LNCaP clone FGC (cell line): ENCODE results near the gene CRTC1.

Experiments used
- DNase-seq: peaks from one replicate; pipeline ENCODE4 v3.0.0-alpha.2; 2011; ENCODE audit warnings: low read depth
- H3K4me3 ChIP-seq: 2 replicates; pipeline ENCODE4 v1.5.1; 2011; ENCODE audit warnings: mild to moderate bottlenecking, low read depth, low read length, control low read depth
- CTCF ChIP-seq: IDR thresholded peaks from 2 replicates; pipeline ENCODE4 v1.5.1; 2012; ENCODE audit warnings: mild to moderate bottlenecking; ENCODE audit not compliant: control insufficient read depth, insufficient read depth; ENCODE audit errors: extremely low read depth

The CRTC1 gene

GRCh38 chr19:18653853-18654252 is 29.6 kb upstream of the CRTC1 start:
- no peak for TF ChIP-seq CTCF
- H3K4me3 ChIP-seq, result no peak overlapping the region
- no peak for DNase-seq

DNA sequence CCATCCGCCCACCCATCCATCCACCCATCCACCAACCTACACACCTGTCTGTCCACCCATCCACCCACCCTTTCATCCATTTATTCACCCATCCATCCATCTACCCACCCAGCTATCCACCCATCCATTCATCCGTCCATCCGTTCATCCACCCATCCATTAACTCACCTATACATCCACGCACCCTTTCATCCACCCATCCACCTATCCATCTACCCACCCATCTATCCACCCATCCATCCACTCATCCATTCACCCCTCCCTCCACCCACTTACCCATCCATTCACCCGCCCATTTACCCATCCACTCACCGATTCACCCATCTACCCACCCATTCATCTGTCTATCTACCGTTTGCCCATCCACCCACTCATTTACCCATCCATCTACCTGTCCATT is 29.0 kb upstream of the CRTC1 start:
- no peak overlapping the region for H3K4me3 ChIP-seq
- DNase-seq, result no peak
- no peak for TF ChIP-seq CTCF

DNA sequence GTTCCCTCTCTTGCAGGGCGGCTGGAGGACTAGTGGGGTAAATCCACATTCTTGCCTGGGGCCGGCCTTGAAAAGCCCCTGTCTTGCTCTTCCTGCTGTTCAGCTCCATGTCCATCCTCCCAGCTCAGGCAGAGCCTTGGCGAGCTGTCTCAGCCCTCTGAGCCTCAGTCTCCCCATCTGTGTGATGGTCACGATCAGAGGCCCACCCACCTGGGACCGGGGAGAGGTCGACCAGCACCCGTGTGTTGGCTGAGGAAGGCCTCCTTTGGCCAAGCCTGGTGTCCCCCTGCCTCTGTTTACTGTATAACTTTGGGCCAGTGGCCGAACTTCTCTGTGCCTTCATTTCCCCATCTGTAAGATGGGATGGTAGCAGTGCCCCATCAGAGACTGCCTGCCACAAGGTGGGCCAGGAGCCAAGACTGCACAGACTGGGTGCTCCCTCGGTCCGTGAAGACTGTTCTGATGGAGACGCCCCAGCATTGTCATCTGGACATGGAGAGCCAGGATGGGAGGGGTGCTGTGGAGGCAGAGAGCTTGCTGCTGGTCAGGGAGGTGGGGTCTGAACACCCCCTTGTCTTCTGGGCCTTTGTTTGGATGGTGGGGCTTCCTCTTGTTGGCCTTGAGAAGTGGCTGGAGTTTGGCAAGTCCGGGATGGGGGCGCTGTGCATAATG is 28.2 kb upstream of the CRTC1 start:
- TF ChIP-seq CTCF, result no peak
- H3K4me3 ChIP-seq, result no peak overlapping the region
- DNase-seq, result no peak

DNA sequence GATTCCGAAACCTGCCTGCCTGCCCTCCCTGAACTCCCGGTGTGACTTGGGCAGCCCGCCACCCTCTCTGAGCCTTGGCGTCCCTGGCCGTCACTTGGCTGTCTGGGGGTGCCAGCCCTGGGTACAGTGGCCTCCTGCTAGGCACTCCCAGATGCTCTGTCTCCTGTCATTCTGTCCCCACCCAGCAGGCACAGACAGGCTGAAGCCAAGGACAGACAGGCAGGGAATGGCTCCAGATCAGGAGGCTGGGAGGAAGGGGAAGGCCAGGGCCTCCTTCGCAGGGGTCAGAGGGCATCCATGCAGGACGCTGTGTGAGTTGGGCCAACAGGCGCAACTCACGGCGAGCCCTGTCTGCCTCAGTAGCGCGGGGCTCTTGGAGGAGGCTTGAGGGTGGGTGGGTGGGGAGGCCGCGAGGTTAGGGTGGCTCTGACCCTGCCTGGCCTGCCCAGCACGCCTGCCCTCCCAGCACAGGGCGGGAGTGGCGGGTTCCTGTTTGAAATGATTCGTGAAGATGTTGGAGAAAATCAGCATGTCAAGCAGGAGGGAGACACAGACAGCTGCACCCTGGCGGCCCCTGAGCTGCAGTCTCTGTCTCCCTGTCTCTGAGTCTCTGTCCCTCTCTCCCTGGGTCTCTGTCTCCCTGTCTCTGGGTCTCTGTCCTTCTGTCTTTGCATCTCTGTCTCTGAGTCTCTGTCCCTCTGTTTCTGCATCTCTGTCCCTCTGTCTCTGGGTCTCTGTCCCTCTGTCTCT is 27.0 kb upstream of the CRTC1 start:
- no peak for TF ChIP-seq CTCF
- DNase-seq, result no peak
- H3K4me3 ChIP-seq, result no peak overlapping the region

GRCh38 chr19:18657590-18658365 is 25.7 kb upstream of the CRTC1 start:
- no peak for TF ChIP-seq CTCF
- no peak for DNase-seq
- H3K4me3 ChIP-seq, result no peak overlapping the region

DNA sequence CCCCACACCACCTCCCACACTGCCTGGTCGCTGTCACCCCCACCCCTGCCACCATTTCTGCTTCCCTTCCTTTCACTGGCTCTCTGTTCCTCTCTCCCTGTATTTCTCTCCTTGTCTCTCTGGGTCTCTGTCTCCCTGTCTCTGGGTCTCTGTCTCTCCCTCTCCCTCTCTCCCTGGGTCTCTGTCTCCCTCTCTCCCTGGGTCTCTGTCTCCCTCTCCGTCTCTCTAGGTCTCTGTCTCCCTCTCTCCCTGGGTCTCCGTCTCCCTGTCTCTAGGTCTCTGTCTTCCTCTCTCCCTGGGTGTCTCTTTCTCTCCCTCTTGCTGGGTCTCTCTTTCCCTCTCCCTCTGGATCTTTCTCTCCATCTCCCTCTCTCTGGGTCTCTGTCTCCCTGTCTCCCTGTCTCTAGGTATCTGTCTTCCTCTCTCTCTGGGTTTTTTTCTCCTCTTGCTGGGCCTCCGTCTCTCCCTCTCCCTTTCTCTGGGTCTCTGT is 25.1 kb upstream of the CRTC1 start:
- no peak overlapping the region for H3K4me3 ChIP-seq
- no peak for TF ChIP-seq CTCF
- no peak for DNase-seq
